Stimulated activated CD4-positive, alpha-beta T cell treated with anti-CD3 and anti-CD28 coated beads, Interleukin-15, amount 100 ng/mL, for 1 hour (primary cell): ENCODE results near the gene C10orf67.
"Not testable (repeated sequence)": the region's sequence is repeated elsewhere in the genome, so short reads cannot be mapped to it uniquely, and the experiment has no call there.

Experiments
- DNase-seq, 2 donors: peaks; one replicate each; pipeline ENCODE4 v3.0.0-alpha.2; 2020; ENCODE audit warnings: low read depth in 1 of 2, low spot score in 1 of 2

The C10orf67 gene

GRCh38 chr10:23344241-23344841 lies at the start of gene C10orf67:
TSS of gene C10orf67 (minus strand) at chr10:23344797. CDS start at chr10:23344774, 23 bp downstream.
- DNase-seq: peak in 1 of 2 donors; percentile 26

GRCh38 chr10:23391821-23392220 lies 47.2 kb upstream of the C10orf67 start:
- no peak for DNase-seq

- DNase-seq: no peak
These were observed 46.2 kb upstream of the C10orf67 start for GRCh38 chr10:23390809-23391208.

- not testable (repeated sequence) for DNase-seq
These were observed 45.8 kb upstream of the C10orf67 start for GRCh38 chr10:23390408-23390807.

GRCh38 chr10:23387516-23387915 lies 42.9 kb upstream of the C10orf67 start:
- not testable (repeated sequence) for DNase-seq

- no peak for DNase-seq
These were observed 41.5 kb upstream of the C10orf67 start for GRCh38 chr10:23386052-23386451.

GRCh38 chr10:23384364-23384763 lies 39.8 kb upstream of the C10orf67 start:
- no peak for DNase-seq

- DNase-seq: no peak
These were observed 39.0 kb upstream of the C10orf67 start for GRCh38 chr10:23383637-23384036.

- DNase-seq: no peak
These were observed 36.9 kb upstream of the C10orf67 start for GRCh38 chr10:23381298-23382040.

- DNase-seq: no peak
These were observed 35.1 kb upstream of the C10orf67 start for GRCh38 chr10:23379686-23380085.

GRCh38 chr10:23376229-23376655 lies 31.6 kb upstream of the C10orf67 start:
- DNase-seq: no peak

GRCh38 chr10:23375366-23375765 lies 30.8 kb upstream of the C10orf67 start:
- DNase-seq: no peak

GRCh38 chr10:23373156-23373555 lies 28.6 kb upstream of the C10orf67 start:
- no peak for DNase-seq

GRCh38 chr10:23371073-23371472 lies 26.5 kb upstream of the C10orf67 start:
- no peak for DNase-seq

GRCh38 chr10:23370106-23370505 lies 25.5 kb upstream of the C10orf67 start:
- no peak for DNase-seq

GRCh38 chr10:23368816-23369640 lies 24.4 kb upstream of the C10orf67 start:
- no peak for DNase-seq

- no peak for DNase-seq
These were observed 23.4 kb upstream of the C10orf67 start for GRCh38 chr10:23367896-23368595.

- not testable (repeated sequence) for DNase-seq
These were observed 20.9 kb upstream of the C10orf67 start for GRCh38 chr10:23365417-23366030.

- no peak for DNase-seq
These were observed 19.8 kb upstream of the C10orf67 start for GRCh38 chr10:23364378-23364777.

GRCh38 chr10:23363793-23364135 lies 19.2 kb upstream of the C10orf67 start:
- no peak for DNase-seq
